Progenitor cell of endocrine pancreas (in vitro differentiated cells): Measurements from ENCODE around the gene LRRC32. TPM values are rescaled to one million over a fixed set of nuclear protein-coding genes. Genes with fewer than 3 reads are reported as not detected.

ENCODE experiments used
- DNase-seq: peaks from one replicate; pipeline ENCODE4 v3.0.0; 2021; ENCODE audit warnings: low spot score; ENCODE audit not compliant: unreplicated experiment
- H3K27ac Mint-ChIP-seq: 2 replicates; pipeline ENCODE4 v1.8.0; 2021; ENCODE audit warnings: mild to moderate bottlenecking, moderate library complexity, mixed read lengths
- H3K27me3 Mint-ChIP-seq: 2 replicates; pipeline ENCODE4 v1.8.0; 2021; ENCODE audit warnings: mixed read lengths
- H3K36me3 Mint-ChIP-seq: 2 replicates; pipeline ENCODE4 v1.8.0; 2022; ENCODE audit warnings: mixed read lengths; ENCODE audit not compliant: insufficient read depth
- H3K4me1 Mint-ChIP-seq: 2 replicates; pipeline ENCODE4 v1.8.0; 2021; ENCODE audit warnings: low read depth, mixed read lengths
- H3K4me3 Mint-ChIP-seq: 2 replicates; pipeline ENCODE4 v1.8.0; 2021; ENCODE audit warnings: low read depth, mild to moderate bottlenecking, moderate library complexity, mixed read lengths
- H3K9me3 Mint-ChIP-seq: 2 replicates; pipeline ENCODE4 v1.8.0; 2021; ENCODE audit warnings: low read depth, mixed read lengths
- total RNA-seq: library from RNA; stranded (reverse); gene quantifications from 2 replicates; pipeline ENCODE4 v1.2.1, GENCODE V29; 2021
- TF ChIP-seq, protein P1 (sequence below): fragments of 200-600 bp; sonication (generic); IDR thresholded peaks from one replicate; pipeline ENCODE4 v1.5.0; 2021; ENCODE audit warnings: antibody characterized with exemption, mild to moderate bottlenecking; ENCODE audit not compliant: unreplicated experiment

Gene LRRC32
- total RNA-seq, 1 donor from 2014 or later = 0.14 TPM

DNA sequence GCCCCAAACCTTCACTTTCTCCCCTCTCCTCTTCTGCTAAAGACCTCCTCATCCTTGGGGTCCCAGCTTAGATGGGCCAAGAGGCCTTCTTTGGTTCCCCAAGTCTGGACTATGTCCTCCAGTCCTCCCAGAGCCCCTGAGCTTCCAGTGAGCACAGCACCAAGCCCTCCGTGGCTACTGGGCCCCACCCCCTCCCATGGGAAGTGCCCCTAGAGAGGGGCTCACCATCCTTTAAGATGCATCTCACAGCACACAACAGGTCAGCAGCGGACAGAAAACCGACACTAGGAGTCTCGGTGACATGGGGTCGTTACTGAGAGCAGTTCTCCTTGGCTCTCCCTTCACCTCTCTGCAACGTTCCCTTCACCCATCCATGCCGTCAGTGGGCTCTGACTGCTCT is 2.7 kb downstream of the LRRC32 start:
- Mint-ChIP-seq H3K36me3 (no peaks in the 10 kb centered on the region), H3K4me3 (no peak overlapping the region), H3K9me3 (no peaks in the 10 kb centered on the region), H3K4me1 (no peaks in the 10 kb centered on the region), H3K27ac (no peak overlapping the region), H3K27me3 (peaks cover 65% of the 10 kb centered on the region)
- TF ChIP-seq, protein P1, sequence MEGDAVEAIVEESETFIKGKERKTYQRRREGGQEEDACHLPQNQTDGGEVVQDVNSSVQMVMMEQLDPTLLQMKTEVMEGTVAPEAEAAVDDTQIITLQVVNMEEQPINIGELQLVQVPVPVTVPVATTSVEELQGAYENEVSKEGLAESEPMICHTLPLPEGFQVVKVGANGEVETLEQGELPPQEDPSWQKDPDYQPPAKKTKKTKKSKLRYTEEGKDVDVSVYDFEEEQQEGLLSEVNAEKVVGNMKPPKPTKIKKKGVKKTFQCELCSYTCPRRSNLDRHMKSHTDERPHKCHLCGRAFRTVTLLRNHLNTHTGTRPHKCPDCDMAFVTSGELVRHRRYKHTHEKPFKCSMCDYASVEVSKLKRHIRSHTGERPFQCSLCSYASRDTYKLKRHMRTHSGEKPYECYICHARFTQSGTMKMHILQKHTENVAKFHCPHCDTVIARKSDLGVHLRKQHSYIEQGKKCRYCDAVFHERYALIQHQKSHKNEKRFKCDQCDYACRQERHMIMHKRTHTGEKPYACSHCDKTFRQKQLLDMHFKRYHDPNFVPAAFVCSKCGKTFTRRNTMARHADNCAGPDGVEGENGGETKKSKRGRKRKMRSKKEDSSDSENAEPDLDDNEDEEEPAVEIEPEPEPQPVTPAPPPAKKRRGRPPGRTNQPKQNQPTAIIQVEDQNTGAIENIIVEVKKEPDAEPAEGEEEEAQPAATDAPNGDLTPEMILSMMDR = no peak
- DNase-seq = no peak

DNA sequence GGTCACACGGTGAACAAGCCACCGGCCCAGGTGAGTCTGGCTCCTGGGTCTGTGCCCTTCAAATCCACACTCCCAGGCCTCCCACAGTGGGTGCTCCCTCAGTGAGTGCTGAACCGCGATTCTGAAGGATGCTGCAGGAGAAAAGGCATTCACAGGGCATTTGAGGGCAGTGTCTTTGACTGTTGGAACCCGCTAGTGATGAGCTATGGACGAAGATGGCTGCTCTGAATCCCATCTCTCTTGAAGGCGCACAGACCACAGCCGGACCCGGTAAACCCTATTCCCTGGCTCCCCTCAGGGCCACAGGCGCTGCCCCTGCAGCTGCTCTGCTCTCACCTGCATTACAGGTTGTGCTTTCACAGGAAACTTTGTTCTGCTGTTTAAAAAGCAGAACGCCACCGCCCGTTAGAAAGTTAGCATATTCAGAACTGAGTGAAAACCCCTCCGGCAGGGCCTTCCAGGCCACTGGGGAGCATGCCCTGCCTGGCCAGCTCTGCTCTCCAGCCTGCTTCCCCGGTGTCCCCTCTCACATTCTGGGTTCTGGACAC is 3.2 kb downstream of the LRRC32 start:
- no peak overlapping the region for H3K27ac Mint-ChIP-seq
- no peaks in the 10 kb centered on the region for H3K4me1 Mint-ChIP-seq
- no peaks in the 10 kb centered on the region for H3K36me3 Mint-ChIP-seq
- DNase-seq = no peak
- peaks cover 63% of the 10 kb centered on the region for H3K27me3 Mint-ChIP-seq
- TF ChIP-seq, protein P1 = no peak
- no peaks in the 10 kb centered on the region for H3K9me3 Mint-ChIP-seq
- no peak overlapping the region for H3K4me3 Mint-ChIP-seq

DNA sequence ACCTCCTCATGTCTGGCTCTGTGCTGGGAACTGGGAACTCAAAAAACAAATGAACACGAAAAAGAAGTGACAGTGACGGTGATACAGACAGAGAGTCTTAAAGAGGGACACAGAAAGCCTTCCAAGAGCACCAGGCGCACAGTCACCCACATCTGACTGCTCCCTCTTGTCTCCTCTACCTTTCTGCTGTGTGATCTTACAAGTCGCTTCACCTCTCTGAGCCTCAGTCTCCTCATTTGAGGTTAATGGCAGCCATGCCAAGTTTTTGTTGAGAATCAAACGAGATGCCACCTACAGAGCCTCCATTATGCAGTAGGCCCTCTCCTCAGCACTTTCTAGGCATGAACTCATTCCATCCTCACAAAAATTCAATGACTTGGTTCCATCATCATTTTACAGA is 3.7 kb downstream of the LRRC32 start:
- TF ChIP-seq, protein P1 = no peak
- H3K27ac Mint-ChIP-seq = no peak overlapping the region
- no peaks in the 10 kb centered on the region for H3K9me3 Mint-ChIP-seq
- H3K27me3 Mint-ChIP-seq = peaks cover 60% of the 10 kb centered on the region
- H3K4me3 Mint-ChIP-seq = no peak overlapping the region
- no peak for DNase-seq
- H3K36me3 Mint-ChIP-seq = no peaks in the 10 kb centered on the region
- H3K4me1 Mint-ChIP-seq = no peaks in the 10 kb centered on the region

DNA sequence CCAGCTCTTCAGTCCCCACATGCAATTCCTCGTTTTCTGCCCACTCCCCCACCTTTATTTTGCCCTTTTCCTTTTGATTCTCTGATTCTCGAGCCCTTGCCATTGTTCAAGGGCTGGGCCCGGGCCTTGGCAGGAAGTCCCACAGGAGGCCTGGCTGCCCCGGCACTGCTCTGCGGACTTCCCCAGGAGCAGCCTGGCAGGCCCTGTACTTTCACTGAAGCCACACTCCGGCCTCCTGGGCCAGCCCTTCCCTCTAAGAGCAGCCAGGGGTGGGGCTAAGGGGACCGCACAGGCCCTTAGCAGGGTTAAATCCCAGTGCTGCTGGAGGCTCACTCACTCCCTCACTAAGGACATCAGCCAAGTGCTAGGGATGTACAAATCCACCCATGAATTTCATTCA is 4.1 kb downstream of the LRRC32 start:
- DNase-seq = no peak
- Mint-ChIP-seq H3K27ac (no peak overlapping the region), H3K36me3 (no peaks in the 10 kb centered on the region), H3K27me3 (peaks cover 56% of the 10 kb centered on the region), H3K9me3 (no peaks in the 10 kb centered on the region), H3K4me3 (no peak overlapping the region), H3K4me1 (no peaks in the 10 kb centered on the region)
- TF ChIP-seq, protein P1 = no peak

DNA sequence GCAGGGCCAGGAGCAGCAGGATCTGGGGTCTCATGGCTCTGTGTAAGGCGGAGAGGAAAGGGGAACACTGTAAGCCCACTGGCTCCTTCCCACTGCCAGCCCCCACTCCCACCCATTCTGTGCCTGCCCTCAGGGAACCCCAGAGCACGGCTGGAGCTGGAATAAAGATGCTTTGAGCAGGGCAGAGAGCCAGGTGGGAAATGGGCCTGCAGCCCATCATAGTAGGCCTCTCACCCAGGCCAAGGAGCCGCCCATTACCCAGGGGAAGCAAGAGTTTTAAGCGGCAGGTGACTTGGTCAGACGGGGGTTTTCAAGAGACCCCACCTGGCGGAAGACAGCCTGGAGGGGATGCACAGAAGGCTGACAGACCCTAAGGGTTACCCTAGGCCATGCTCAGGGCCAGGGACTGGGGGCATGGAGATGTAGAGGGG is 4.6 kb downstream of the LRRC32 start:
- Mint-ChIP-seq H3K9me3 (no peaks in the 10 kb centered on the region), H3K4me3 (no peak overlapping the region), H3K4me1 (no peaks in the 10 kb centered on the region), H3K36me3 (no peaks in the 10 kb centered on the region), H3K27me3 (peaks cover 52% of the 10 kb centered on the region), H3K27ac (no peak overlapping the region)
- TF ChIP-seq, protein P1 = no peak
- DNase-seq = no peak
